Stomach smooth muscle (tissue), 2 donors: ENCODE measurements around the gene SLC27A4.

Experiments
- H3K27ac ChIP-seq: one replicate; pipeline ENCODE4 v1.7.0; 2013; ENCODE audit warnings: mild to moderate bottlenecking, low read length, inconsistent platforms
- H3K27me3 ChIP-seq, 2 donors: one replicate each; pipeline ENCODE4 v1.7.0; 2013; ENCODE audit warnings: low read length in 2 of 2; ENCODE audit not compliant: insufficient read depth in 2 of 2, control insufficient read depth in 1 of 2
- H3K36me3 ChIP-seq, 2 donors: one replicate each; pipeline ENCODE4 v1.7.0; 2013; ENCODE audit warnings: low read length in 2 of 2; ENCODE audit not compliant: control insufficient read depth in 2 of 2, insufficient read depth in 2 of 2
- H3K4me1 ChIP-seq: one replicate; pipeline ENCODE4 v1.7.0; 2013; ENCODE audit warnings: low read length; ENCODE audit not compliant: control insufficient read depth, insufficient read depth
- H3K4me3 ChIP-seq, 2 donors: one replicate each; pipeline ENCODE4 v1.7.0; 2013; ENCODE audit warnings: low read length in 2 of 2
- H3K9ac ChIP-seq, 2 donors: one replicate each; pipeline ENCODE4 v1.7.0; 2013; ENCODE audit warnings: low read length in 2 of 2, mild to moderate bottlenecking in 1 of 2
- H3K9me3 ChIP-seq, 2 donors: one replicate each; pipeline ENCODE4 v1.7.0; 2013; ENCODE audit warnings: low read length in 2 of 2; ENCODE audit not compliant: control insufficient read depth in 2 of 2
- donor health status: healthy.
- donor health status: Pancreatic carcinoma.

The SLC27A4 gene

DNA sequence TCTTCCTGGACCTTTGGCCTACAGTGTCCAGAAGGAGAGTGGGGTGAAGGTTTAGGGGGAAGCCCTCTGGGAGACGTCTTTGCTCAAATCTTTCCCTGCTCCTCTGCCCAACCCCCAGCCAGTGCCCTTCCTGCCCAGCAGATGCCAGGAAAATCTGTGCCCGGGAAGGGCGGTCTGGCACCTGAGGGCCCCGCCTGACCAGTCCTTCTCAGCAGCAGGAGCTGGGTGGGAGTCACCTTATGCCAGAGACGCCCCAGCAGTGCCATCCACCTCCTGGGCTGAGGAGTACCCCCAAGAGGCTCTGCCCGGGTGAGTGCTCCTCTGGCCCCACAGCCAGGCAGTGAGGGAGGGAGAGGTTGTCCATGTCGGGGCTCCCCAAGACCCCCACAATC is 65.4 kb downstream of the SLC27A4 start:
- Histone ChIP-seq H3K27ac (no peak overlapping the region), H3K9me3 (no peaks in the 10 kb centered on the region), H3K9ac (no peak overlapping the region), H3K4me1 (no peaks in the 10 kb centered on the region), H3K27me3 (peaks cover 6 to 7% of the 10 kb centered on the region in 2 donors), H3K4me3 (no peak overlapping the region), H3K36me3 (no peaks in the 10 kb centered on the region)

DNA sequence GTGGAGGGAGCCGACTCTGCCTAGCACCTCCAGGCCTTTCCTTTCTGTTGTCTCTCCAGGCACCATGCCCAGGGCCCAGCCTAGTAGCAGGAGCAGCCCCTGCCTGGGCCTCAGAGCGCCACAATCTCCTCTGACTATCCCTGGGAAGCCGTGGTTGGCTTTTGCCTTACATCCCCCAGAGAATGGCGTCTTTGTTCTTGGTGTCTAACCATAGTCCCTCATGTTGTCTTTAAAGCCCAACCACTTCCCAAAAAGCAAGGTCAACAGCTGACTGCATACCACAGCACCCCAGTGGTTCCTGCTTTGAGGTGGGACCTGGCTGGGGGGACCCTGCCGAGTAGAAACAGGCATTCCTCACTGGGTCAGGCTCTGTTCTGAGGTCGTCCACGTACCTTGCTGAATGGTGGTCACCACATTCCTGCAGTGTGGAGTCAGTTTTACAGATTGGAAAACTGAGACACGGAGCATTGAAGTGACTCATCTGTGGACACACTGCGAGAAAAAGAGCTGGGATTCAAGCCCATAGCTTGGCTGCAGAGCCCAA is 66.6 kb downstream of the SLC27A4 start:
- H3K4me1 ChIP-seq: peaks cover 4% of the 10 kb centered on the region
- H3K9ac ChIP-seq: no peak overlapping the region
- peaks cover 10% of the 10 kb centered on the region in 2 donors for H3K27me3 ChIP-seq
- H3K27ac ChIP-seq: no peak overlapping the region
- no peaks in the 10 kb centered on the region for H3K9me3 ChIP-seq
- H3K4me3 ChIP-seq: no peak overlapping the region
- no peaks in the 10 kb centered on the region for H3K36me3 ChIP-seq

DNA sequence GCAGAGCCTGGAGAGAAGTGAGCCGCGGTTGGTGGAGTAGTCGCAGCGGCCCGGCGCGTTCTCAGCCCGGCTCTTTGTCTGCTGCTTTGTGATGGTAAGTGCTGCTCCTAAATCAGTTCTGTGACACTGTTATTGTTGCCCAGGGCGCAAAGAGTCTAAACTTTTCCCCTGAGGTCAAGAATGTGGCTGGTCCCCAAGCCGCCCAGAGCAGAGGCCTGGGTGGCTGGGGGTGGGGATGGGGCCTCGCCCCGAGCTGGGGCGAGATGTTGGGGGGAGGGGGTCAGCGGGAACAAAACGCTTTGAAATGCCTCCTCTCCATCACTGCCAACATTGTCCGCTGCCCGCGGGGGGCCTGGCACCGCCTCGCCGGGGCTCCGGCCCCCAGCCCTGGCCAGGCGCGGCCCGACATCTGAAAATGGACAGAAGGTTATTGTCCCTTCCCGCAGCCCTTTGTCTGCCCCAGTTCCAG is 68.7 kb downstream of the SLC27A4 start:
- no peak overlapping the region for H3K4me3 ChIP-seq
- no peak overlapping the region for H3K27ac ChIP-seq
- peaks cover 4% of the 10 kb centered on the region for H3K4me1 ChIP-seq
- no peaks in the 10 kb centered on the region for H3K9me3 ChIP-seq
- H3K27me3 ChIP-seq: peaks cover 14 to 17% of the 10 kb centered on the region in 2 donors
- no peak overlapping the region for H3K9ac ChIP-seq
- no peaks in the 10 kb centered on the region for H3K36me3 ChIP-seq

DNA sequence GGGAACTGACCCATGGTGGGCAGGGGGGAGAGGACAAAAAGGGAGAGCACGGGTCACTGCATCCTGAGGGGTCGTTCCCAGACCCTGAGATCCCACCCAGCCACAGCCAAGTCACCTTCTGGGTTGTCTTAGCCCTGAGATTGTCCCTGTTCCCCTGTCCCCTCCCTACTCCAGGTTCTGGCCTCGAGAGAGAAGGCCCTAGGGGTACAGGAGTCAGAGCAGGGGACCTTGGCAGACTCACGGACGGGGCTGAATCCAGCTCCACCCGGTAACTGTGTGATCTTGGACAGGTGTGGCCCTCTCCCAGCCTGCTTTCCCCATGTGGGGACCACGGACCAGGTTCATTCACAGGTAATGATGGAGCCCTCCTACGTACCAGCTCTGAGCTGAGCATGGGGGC is 69.1 kb downstream of the SLC27A4 start:
- Histone ChIP-seq H3K27me3 (peaks cover 14 to 19% of the 10 kb centered on the region in 2 donors), H3K36me3 (no peaks in the 10 kb centered on the region), H3K9ac (no peak overlapping the region), H3K27ac (no peak overlapping the region), H3K9me3 (no peaks in the 10 kb centered on the region), H3K4me3 (no peak overlapping the region), H3K4me1 (peaks cover 4% of the 10 kb centered on the region)

DNA sequence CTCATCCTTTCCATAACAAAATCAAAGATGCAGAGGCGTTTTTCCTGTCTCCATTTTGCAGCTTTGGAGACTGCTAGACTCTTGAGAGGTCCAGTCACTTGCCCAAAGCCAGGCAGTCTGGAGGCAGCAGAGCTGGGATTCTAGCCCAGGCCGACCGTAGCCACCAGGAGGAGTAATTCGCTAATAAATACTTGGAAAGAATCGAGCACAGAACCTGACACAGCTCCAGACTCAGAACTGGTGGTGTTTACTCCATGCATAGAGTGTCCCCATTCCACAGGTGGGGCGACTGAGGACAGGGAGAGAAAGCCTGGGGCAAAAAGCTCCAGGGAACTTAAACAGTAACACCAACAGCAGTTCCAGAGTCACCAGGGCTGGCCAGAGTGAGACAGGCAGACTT is 69.7 kb downstream of the SLC27A4 start:
- H3K9me3 ChIP-seq: no peaks in the 10 kb centered on the region
- H3K36me3 ChIP-seq: no peaks in the 10 kb centered on the region
- no peak overlapping the region for H3K9ac ChIP-seq
- peaks cover 4% of the 10 kb centered on the region for H3K4me1 ChIP-seq
- no peak overlapping the region for H3K4me3 ChIP-seq
- H3K27me3 ChIP-seq: peaks cover 14 to 23% of the 10 kb centered on the region in 2 donors
- no peak overlapping the region for H3K27ac ChIP-seq
